Right cardiac atrium (tissue), 5 donors: ENCODE data around the gene EME2. TPM values are rescaled to one million over a fixed set of nuclear protein-coding genes. Genes with fewer than 3 reads are reported as not detected.

Experiments used
- microRNA-seq, 2 donors: library from miRNA; unstranded; fragments of <30 nt; microRNA quantifications; one replicate each; pipeline ENCODE4 v1.2.0, GENCODE V29; 2020 to 2021
- polyA plus RNA-seq: library from polyadenylated mRNA; stranded (reverse); fragments of 200-250 nt; gene quantifications from one replicate; pipeline ENCODE4 v1.2.3, GENCODE V29; 2013
- total RNA-seq, 4 donors: library from RNA; stranded (reverse); fragmentation: NEBNext Ultra II Directional; extraction: Animal tissue kit (Norgen Biotek cat#: 25700); gene quantifications; one replicate each; pipeline ENCODE4 v1.2.1, GENCODE V29; 2021
- donor health status: healthy with polysubstance abuse.
- donor health status: DM: no; HTN: yes; CAD: no.
- donor health status: DM: no; HTN: no; CAD: no.
- donor health status: DM: no; HTN: yes; CAD: no; lungs with severe emphysema.
- donor health status: DM: yes; HTN: yes; CAD: no.

Gene EME2
- total and polyA plus RNA-seq, 5 donors = 6.3 to 11.3 (median 9.2) TPM

Small RNA genes lying within 50 kb of the gene (microRNA-seq; reads per million reads assigned to microRNA genes)
- 0.54 to 2.5 reads per million in 2 donors for gene MIR3177

Other genes starting within 250 kb of the EME2 start
- gene TMEM204, start 239.1 kb upstream of the EME2 start, total RNA-seq = 10 to 100 TPM; 19.0 to 22.1 (median 20.9) TPM
- gene TMEM204, start 239.1 kb upstream of the EME2 start, polyA plus RNA-seq = 32.2 TPM
- 10 to 100 TPM in 3 of 4 donors, 1 to 10 TPM in 1; 9.7 to 14.2 (median 13.0) TPM for gene IFT140, start 160.7 kb upstream of the EME2 start, total RNA-seq
- 7.4 TPM for gene IFT140, start 160.7 kb upstream of the EME2 start, polyA plus RNA-seq
- 10 to 100 TPM; 11.0 to 18.4 (median 13.7) TPM for gene CRAMP1, start 160.4 kb upstream of the EME2 start, total RNA-seq
- gene CRAMP1, start 160.4 kb upstream of the EME2 start, polyA plus RNA-seq = 7.1 TPM
- 10 to 100 TPM; 18.5 to 38.3 (median 25.3) TPM for gene JPT2, start 94.5 kb upstream of the EME2 start, total RNA-seq
- 11.9 TPM for gene JPT2, start 94.5 kb upstream of the EME2 start, polyA plus RNA-seq
- 10 to 100 TPM; 71.1 to 87.6 (median 79.8) TPM for gene MAPK8IP3, start 66.6 kb upstream of the EME2 start, total RNA-seq
- gene MAPK8IP3, start 66.6 kb upstream of the EME2 start, polyA plus RNA-seq = 69.3 TPM
- gene NME3, start 1.3 kb upstream of the EME2 start, total RNA-seq = 10 to 100 TPM; 36.5 to 55.4 (median 47.4) TPM
- 75.2 TPM for gene NME3, start 1.3 kb upstream of the EME2 start, polyA plus RNA-seq
- 10 to 100 TPM; 53.3 to 80.0 (median 69.1) TPM for gene MRPS34, start 324 bp downstream of the EME2 start, total RNA-seq
- 91.4 TPM for gene MRPS34, start 324 bp downstream of the EME2 start, polyA plus RNA-seq
- gene SPSB3, start 9.8 kb downstream of the EME2 start, total RNA-seq = 10 to 100 TPM; 24.5 to 41.3 (median 34.1) TPM
- gene SPSB3, start 9.8 kb downstream of the EME2 start, polyA plus RNA-seq = 51.8 TPM
- 10 to 100 TPM; 33.1 to 39.1 (median 35.9) TPM for gene NUBP2, start 10.2 kb downstream of the EME2 start, total RNA-seq
- gene NUBP2, start 10.2 kb downstream of the EME2 start, polyA plus RNA-seq = 45.3 TPM
- not detected for gene IGFALS, start 20.9 kb downstream of the EME2 start, total RNA-seq
- gene IGFALS, start 20.9 kb downstream of the EME2 start, polyA plus RNA-seq = 0.05 TPM
- gene HAGH, start 54.0 kb downstream of the EME2 start, total RNA-seq = 100 to 1,000 TPM; 123 to 155 (median 141) TPM
- gene HAGH, start 54.0 kb downstream of the EME2 start, polyA plus RNA-seq = 224 TPM
- gene FAHD1, start 54.4 kb downstream of the EME2 start, total RNA-seq = 10 to 100 TPM; 18.8 to 26.5 (median 22.6) TPM
- 46.4 TPM for gene FAHD1, start 54.4 kb downstream of the EME2 start, polyA plus RNA-seq
- gene MEIOB, start 99.4 kb downstream of the EME2 start, total RNA-seq = not detected
- gene MEIOB, start 99.4 kb downstream of the EME2 start, polyA plus RNA-seq = not detected
- not detected for gene HS3ST6, start 145.6 kb downstream of the EME2 start, total RNA-seq
- not detected for gene HS3ST6, start 145.6 kb downstream of the EME2 start, polyA plus RNA-seq
- gene MSRB1, start 170.4 kb downstream of the EME2 start, total RNA-seq = 10 to 100 TPM; 18.0 to 34.0 (median 26.2) TPM
- gene MSRB1, start 170.4 kb downstream of the EME2 start, polyA plus RNA-seq = 39.2 TPM
- 10 to 100 TPM; 21.1 to 47.2 (median 24.2) TPM for gene RPL3L, start 181.9 kb downstream of the EME2 start, total RNA-seq
- gene RPL3L, start 181.9 kb downstream of the EME2 start, polyA plus RNA-seq = 37.3 TPM
- 100 to 1,000 TPM; 397 to 535 (median 467) TPM for gene NDUFB10, start 186.7 kb downstream of the EME2 start, total RNA-seq
- 1,316 TPM for gene NDUFB10, start 186.7 kb downstream of the EME2 start, polyA plus RNA-seq
- gene RPS2, start 192.0 kb downstream of the EME2 start, total RNA-seq = 1,000 to 10,000 TPM in 3 of 4 donors, 100 to 1,000 TPM in 1; 947 to 1,371 (median 1,063) TPM
- 1,244 TPM for gene RPS2, start 192.0 kb downstream of the EME2 start, polyA plus RNA-seq
- not detected for gene RNF151, start 194.0 kb downstream of the EME2 start, total RNA-seq
- gene RNF151, start 194.0 kb downstream of the EME2 start, polyA plus RNA-seq = not detected
- 10 to 100 TPM; 19.0 to 22.8 (median 19.7) TPM for gene TBL3, start 199.2 kb downstream of the EME2 start, total RNA-seq
- 39.6 TPM for gene TBL3, start 199.2 kb downstream of the EME2 start, polyA plus RNA-seq
- gene NOXO1, start 208.7 kb downstream of the EME2 start, total RNA-seq = not detected
- 0.29 TPM for gene NOXO1, start 208.7 kb downstream of the EME2 start, polyA plus RNA-seq
- gene GFER, start 211.4 kb downstream of the EME2 start, total RNA-seq = 10 to 100 TPM; 19.6 to 25.7 (median 22.2) TPM
- 31.7 TPM for gene GFER, start 211.4 kb downstream of the EME2 start, polyA plus RNA-seq
- 1 to 10 TPM in 1 of 4 donors, under 1 TPM in 3; 0.57 to 1.0 (median 0.68) TPM for gene SYNGR3, start 217.2 kb downstream of the EME2 start, total RNA-seq
- gene SYNGR3, start 217.2 kb downstream of the EME2 start, polyA plus RNA-seq = 1.4 TPM
- 10 to 100 TPM; 16.8 to 20.5 (median 17.5) TPM for gene ZNF598, start 237.0 kb downstream of the EME2 start, total RNA-seq
- gene ZNF598, start 237.0 kb downstream of the EME2 start, polyA plus RNA-seq = 14.0 TPM
- not detected for gene NPW, start 247.0 kb downstream of the EME2 start, total RNA-seq
- not detected for gene NPW, start 247.0 kb downstream of the EME2 start, polyA plus RNA-seq